Stimulated activated CD4-positive, alpha-beta T cell treated with anti-CD3 and anti-CD28 coated beads, Interleukin-12 subunit alpha, Interleukin-12 subunit beta, amount 100 ng/mL, for 4 hours (primary cell): ENCODE measurements around the gene CDC42EP3.

Source experiments
- DNase-seq: peaks from one replicate; pipeline ENCODE4 v3.0.0-alpha.2; 2020

The CDC42EP3 gene

DNA sequence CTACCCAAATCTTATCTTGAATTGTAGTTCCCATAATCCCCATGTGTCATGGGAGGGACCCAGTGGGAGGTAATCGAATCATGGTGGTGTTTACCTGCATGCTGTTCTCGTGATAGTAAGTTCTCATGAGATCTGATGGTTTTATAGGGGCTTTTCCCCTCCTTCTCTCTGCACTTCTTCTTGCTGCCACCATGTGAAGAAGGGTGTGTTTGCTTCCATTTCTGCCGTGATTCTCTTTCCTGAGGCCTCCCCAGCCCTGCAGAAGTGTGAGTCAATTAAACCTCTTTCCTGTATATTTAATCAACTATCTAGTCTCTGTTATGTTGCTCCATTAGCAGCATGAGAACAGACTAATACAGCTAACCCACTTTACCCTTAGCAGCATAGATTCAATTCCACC, 37.6 kb downstream of the CDC42EP3 start:
- DNase-seq = no peak

DNA sequence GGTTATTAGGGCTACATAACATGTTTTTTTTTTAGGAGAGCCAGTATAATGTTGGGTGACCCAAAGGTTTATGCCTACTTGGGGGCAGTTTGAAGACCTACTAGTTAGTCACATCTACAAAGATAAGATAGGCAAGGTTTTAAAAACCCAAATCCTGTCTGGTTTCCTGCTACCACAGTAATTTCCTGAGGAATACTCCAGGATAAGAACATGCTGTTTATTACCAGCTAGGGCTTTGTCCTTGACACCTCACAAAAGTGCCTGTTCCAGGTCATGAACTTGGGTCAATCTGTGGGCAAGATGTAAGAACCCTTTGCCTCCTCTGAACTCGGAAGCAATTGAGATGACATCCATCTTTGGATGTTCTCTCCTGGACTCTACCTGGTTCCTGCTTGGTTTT, 38.2 kb downstream of the CDC42EP3 start:
- no peak for DNase-seq

DNA sequence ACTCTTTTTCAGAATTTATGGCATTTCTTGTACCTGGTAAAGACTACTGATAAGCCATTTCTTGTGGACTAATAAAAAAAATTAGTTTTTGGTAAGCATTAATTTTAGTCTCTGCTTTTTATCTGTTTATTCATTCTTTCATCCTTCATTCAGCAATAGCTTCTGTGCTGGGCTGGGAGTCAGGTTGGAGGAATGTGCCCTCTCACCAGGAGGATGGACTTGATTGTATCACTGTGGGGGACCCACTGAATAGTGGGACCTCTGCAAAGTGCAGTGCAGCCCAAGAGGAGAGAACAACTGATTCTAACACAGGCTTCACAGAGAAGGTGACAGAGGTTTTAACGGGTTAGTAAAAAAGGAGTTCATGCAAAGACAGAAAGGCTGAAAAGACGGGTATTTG, 39.1 kb downstream of the CDC42EP3 start:
- DNase-seq = no peak

DNA sequence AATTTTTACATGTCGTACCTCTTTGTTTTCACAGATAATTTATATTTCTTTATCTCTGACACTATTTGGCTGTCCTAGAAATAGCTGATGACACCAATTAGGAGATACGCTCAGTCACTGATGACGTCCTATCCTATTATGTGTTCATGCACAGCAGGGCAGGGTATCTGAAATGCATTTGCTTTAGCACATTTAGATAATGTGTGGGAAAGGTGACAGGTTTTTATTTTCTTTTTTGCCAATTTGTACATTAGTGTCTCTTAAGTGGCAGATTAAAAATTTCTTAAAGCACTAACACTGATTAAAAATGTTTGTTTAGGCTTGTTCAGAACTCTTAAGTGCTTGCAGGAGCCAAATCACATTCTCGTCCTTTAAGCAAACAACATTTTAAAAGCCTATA, 39.7 kb downstream of the CDC42EP3 start:
- DNase-seq = no peak

DNA sequence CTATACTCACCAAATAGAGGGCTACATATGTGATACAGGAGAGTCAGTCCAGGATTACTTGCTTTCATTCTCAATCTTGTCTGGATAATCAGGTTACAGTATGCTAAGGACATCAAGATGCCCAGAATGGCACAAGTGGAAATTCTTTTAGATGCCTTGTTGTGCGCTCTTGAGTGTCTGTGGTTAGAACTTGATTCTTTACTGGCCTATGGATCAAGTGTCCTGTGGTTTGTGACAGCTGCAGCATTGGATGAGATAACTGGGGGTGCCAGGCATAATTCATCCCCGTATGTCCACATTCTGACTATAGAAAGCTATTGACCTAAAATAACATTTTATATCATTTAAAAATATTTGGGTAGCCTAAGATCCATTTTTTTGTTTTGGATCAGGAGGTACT, 40.1 kb downstream of the CDC42EP3 start:
- DNase-seq = no peak

DNA sequence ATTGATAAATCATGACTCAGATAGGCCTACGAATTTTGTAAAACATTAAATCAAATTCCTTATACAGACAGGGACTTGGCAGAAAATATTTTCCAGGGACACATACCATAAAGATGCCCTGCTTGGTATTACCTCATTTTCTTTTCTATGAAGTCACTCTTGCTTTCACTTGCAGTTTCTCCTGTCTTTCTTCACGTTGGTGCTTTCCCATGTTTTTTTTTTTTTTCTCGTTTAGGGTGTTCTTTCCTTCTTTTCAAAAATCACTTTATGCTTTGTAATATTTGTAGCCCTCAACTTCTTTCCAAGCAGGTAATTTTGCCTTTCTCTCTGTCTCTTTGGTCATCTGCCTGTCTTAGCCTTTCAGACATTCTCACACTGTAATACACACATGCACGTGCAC, 40.7 kb downstream of the CDC42EP3 start:
- DNase-seq = no peak

DNA sequence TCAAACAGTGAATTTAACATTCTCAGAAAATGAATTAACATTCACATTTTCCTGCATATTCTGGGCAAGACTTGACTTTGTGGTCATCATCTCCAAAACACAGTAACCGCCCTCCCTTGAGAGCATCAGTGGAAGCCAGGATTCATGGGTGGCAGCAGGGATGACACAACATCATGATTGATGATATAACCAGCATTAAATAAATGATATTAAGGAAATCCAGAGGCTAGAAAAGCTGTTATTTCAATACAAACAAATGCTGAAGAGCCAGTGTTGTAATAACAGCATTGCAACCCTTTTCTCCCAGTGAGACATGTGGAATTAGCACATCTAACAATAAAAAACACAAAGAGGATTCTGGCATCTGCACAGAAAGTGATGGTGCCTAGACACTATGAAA, 41.1 kb downstream of the CDC42EP3 start:
- DNase-seq = no peak

DNA sequence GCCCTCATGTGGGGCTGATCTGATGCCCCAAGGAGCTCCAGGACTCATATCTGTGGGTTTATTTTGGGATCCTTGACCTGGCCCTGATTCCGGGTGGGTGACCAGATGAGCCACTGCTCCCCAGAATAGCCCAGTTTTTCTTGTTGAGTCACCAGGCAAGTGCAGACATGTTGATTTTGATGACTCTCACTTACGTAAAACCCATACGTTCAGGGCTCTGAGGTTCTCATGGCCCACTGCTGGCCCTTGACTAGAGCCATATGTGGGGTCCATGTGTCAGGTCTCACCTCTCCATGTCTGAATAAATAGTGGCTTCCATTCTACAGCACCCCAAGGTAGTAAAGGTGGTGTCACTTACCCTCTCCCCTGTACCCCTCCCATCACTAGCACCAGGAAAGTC, 41.9 kb downstream of the CDC42EP3 start:
- DNase-seq = no peak

DNA sequence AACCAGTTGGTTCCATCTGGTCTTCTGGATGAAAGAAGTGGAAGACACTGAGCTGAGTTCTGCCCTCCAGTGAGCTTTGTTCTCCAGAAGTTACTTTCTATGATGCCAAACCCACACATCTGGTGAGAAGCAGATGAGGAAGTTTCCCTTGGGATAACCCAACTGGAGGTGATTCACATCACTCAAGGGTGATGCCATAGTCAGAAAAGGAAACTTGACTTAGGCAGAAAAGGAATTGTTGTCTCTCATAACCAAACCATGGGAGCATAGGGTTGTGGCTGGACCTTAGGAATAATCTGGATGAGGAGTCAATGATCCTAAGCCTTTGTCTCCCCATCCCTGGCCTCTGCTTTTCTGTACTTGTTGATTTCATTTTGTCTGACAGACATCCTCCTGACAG, 43.7 kb downstream of the CDC42EP3 start:
- no peak for DNase-seq

DNA sequence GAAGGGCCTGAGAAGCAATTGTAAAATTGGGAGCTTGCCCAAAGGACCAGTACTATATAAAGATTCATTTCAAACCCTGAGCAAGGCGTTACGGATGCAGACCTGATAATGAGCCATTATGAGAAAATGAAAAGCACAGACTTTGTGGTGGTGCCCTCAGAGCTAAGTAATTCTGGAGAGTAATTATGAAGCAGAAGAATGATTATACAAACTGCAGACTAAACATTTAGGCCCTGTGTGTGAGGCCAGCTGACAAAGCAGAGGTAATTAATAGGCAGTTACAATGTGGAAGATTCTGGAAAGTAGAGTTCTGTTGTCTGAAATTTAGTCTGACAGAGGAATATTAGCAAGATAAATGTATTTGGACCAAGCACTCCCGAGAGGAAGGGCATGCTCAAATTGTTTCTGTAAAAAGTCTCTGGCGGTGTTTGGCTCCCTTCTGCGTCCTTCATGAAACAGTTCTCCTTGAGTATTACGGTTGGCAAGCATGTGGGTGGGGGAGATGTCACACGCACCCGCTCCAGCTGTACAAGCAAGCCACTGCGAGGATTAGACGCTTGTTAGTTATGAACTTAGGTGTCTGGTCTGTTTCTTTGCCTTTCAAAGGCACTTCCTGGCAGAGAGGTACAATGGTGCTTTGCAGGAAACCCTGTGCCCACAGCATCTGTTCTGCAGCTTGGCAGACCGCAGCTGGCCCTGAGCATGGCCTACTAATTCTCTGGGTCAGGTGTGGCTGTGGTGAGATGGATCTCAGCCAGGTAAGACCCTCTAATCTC, 45.5 kb downstream of the CDC42EP3 start:
- DNase-seq = no peak

DNA sequence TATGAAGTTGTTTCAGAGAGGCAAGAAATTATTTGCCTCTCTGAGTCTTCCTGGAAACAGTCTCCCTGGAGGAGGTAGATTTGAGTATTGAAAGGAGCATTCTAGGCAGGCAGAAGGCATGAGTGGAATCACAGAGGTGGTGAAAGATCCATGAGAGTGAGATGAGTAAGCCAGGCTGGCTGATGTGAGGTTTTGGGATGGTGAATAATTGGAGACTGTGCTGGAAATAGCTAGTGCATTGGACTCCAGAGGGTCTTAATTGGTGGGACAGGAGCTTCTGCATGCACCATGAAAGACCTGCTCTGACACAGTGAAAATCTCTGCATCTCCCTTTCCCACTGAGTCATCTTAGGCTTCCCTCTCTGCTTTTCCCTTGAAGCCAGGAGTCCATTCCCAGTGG, 46.3 kb downstream of the CDC42EP3 start:
- DNase-seq = no peak

DNA sequence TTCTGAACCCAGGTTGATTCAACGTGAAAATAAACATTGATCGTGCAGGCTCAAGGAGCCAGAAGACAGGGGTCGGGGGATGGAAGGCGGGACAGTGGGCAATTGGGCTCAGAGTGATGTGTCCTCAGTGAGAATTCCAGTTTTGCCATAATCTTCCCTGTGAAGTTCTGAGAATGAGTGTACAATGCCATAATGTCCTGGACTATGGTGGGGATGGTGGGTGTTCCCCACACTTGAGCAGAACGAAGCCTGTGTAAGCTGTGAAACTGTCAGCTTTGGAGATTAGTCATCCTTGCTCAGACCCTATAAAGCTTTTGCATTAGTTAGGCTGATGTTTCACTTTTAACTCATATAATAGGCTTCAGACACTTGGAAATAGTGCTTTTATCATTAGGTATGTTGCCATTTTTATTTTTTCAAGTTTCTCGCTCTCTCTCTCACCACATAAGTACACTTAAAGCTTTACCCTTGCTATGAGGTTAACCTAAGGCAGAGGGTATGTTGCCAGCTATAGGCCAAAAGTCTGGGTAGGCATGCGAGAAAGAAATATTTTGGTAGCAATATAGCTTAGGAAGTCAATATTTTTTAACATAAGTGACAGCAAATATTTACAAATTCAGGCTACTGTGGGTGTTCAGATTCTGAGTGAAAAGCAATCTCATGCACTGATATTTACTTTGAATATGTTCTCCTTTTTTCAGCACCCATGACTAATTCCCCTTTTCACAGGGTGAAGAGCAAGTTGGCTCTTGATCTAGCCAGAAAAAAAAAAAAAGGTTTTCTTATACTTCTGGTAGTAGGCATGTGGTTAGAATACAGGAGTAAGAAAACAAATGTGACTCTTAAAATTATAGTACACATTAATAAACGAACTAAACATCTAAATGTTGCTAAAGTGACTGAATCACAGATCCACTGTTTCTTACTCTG, 47.2 kb downstream of the CDC42EP3 start:
- DNase-seq = no peak

DNA sequence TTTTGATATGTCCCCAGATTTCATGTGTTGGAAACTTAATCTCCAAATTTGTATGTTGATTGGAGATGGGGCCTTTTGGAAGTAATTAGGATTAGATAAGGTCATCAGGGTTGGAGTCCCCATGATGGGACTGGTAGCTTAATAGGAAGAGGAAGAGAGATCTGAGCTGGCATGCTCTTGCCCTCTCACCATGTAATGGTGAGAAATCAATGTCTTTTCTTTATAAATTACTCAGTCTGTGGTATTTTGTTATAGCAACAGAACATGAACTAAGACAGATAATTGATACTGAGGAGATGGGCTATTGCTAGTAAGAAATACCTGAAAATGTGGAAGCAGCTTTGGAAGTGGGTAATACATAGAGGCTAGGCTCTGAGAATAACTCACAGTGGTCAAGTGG, 48.0 kb downstream of the CDC42EP3 start:
- DNase-seq = no peak

DNA sequence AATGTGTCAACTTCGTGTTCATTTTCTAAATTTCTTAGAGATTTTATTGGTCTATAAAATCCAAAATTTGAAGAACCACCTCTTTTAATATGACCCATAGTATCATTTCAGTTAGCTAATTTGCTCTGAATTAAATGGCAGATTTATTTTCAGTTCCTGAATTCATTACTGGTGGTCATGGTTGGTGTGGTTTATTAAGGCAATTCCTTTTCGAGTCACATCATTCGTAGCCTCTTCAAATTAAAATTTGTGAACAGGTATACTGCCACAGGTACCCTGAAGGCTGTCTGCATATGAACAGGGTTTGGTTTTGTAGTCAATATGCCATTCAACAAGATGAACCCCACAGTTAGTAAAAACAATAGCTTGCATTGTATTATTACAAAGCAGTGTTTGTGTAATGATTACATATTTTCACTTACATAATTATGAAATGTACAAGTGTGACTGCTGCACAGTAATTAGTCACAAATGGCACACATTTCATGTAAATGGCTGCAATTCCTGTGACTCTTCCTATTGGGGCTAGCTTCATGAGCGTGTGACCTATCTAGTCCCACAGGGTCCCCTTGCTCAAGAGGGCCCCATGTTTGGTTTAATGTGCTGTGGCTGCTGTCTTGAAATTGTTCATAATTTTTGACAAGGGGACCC, 48.9 kb downstream of the CDC42EP3 start:
- no peak for DNase-seq

DNA sequence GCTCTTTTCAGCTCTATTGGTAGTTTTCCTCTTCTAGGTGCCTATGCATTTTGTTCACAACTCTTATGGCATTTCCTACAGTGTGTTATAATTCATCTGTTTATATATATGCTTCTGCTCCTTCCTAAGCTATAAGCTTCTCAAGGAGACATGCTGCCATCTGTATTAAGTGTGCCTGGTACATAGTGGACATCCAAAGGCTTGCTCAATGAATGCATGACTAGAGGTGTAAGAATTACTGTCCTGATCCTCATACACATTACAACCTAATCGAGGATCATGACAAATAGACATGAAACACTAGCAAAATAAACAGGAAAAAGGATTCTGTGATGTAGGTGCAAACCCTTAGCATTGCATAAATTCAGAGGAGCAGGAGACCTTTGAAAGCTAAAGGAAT, 50.2 kb downstream of the CDC42EP3 start:
- no peak for DNase-seq

DNA sequence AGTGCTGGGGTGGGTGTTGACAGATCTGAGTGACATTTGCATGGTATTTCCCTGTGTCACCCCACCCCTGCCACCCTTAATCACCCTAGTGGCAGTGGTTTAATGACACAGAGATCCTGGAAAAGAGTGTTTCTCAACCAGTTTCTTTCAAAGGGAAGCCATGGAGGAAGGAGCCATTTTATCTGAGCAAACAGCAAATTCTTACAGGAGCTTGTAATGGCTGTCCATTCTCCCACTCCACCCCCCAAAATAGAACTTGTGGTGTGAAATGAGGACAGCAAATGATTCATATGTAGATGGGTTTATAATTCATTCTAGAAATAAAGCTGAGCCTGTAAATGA, 51.5 kb downstream of the CDC42EP3 start:
- no peak for DNase-seq

DNA sequence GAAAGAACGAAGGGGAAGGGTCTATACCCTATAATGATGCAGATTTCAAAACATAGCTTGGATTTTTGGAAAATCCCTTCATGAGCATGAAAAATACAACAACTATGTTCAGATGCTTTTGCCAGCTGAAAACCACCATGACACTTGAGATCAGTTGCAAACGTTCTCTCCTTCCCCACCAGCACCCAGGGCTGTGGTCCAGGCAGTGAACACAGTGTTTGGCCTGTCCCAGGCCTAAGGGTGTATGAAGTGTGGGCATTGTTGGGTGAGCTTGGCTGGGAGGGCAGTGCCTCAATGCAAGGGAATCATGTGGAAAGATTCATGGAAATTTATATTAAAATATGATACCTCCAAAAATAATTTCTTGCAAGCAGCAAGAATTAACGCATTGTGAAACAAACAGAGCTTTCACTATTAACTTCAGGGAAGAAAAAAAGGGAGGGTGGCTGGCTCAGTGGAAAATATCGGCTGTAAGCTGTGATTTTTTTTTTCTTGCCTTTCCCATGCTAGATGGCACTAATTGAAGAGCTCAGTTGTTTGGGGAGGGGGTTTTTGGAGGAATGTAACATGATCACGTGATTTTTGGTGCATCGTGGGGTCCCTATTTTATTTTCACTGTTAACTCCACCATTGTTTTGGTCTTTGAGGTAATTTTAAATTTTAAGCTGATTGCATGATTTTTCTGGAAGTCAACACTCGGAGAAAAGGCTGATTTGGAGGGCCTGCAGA, 52.0 kb downstream of the CDC42EP3 start:
- no peak for DNase-seq

DNA sequence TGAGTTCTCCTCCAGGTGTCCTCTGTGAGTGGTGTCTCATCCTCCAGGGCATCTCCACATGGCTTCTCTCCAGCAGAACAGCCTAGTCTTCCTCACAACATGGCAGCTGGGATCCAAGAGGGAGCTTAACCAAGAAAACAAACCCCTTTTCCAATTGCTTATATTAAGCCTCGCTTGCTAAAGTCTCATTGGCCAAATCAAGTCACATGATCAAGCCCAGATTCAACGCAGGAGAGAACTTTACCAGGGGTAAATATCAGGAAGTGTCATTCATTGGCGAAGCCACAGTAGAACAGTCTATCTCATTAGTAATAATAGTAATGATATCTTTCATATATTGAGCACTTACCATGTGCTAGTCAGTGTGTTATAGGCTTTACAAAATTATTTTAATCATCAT, 53.1 kb downstream of the CDC42EP3 start:
- no peak for DNase-seq

DNA sequence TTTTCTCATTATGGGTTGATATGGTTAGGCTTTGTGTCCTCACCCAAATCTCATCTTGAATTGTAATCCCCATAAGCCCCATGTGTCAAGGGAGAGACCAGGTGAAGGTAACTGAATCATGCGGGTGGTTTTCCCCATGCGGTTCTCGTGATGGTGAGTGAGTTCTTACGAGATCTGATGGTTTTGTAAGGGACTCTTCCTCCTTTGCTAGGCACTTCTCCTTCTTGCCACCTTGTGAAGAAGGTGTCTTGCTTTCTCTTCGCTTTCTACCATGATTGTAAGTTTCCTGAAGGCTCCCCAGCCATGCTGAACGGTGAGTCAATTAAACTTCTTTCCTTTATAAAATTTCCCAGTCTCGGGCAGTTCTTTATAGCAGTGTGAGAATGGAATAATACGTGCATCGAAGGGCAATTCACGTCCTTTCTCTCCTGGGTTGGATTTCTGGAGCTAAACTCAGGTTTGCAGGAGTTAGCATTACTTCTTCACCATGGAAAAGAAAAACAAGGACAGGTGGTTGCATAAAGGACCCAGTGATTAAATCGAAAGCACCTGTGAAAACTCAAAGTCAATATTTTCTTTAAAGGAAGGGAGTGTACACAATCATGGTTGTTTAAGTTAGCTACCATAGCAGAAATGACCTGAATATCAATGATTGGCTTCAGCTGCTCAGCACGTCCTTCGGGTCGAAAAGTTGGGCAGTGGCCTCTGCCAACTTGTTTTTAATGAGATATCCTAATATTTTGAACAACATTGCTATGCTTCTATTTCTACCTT, 54.1 kb downstream of the CDC42EP3 start:
- no peak for DNase-seq

DNA sequence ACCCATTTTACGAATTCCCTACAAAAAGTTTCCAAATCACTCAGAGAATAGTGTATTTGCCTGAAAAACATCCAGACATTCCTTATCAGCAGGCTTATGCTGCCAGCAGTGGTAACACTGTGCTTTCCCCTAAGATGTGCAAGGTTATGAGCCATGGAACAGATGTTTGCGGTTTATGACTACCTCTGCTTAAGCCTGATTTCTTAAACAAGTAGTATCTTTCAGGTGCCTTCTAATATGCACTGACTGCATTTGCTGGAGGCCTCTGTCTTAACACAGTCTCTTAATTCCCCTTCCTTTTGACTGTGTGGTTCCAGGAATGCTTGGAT, 54.8 kb downstream of the CDC42EP3 start:
- no peak for DNase-seq

DNA sequence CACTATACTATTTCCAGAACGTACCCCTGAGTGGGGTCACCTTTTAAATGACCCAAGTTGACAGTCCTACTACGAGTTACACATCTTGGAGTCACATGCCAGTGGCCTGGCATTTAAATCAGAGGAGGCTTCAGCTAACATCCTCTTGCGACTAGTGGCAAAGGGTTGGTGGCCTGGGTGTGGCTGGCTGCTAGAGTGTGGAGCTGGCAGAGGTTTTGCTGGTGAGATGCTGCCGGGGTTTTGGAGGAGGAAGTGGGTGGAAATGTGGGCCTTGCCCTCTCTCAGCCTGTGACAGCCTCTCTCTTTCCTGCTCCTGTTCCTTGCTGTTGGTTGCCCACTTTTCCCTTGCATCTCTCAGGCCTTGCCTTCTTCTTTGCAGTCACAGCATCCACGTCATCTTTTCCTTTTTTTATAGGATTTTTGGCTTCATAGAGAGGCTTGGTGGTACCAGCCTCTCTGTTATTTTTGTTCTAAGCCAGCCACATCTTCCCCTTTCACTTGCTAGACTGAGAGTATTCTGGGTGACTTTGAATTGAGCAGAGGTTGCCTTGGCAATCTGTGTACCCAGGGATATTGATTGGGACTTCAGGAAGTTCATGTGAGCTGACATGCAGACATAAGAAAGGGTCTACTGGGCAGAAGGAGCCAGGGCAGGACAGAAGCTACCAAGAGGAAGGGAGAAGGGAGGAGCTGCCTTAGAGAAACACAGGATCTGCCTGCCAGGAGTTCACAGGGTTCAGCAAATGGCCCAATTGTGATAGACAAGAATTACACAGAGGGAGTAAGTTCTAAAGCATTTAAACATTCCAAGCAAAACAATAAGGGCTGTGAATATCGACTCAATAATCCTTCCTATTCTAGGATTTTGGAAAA, 55.4 kb downstream of the CDC42EP3 start:
- DNase-seq = peak; percentile 21
